NCI-H226 (cell line): ENCODE results near the gene GRIN3A.

Experiments
- DNase-seq: peaks from one replicate; pipeline ENCODE4 v3.0.0-alpha.2; 2015

The GRIN3A gene

DNA sequence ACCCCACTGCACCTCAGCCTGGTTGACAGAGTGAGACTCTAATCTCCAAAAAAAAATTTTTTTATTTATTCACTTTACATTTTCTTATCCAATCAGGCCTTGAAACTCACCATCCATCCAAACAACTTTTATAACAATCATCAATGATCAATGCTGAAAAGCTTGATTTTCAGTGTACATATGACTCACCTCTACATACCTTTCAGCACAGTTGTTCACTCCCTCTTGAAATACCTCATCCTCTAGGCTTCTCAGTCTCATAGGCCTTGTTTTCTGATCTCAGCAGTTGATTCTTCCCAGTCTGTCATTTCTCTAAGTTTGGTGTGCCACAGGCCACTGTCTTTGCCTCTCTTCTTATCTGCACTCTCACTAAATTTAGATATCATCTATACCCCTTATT lies 36.2 kb downstream of the GRIN3A start:
- DNase-seq, result no peak

DNA sequence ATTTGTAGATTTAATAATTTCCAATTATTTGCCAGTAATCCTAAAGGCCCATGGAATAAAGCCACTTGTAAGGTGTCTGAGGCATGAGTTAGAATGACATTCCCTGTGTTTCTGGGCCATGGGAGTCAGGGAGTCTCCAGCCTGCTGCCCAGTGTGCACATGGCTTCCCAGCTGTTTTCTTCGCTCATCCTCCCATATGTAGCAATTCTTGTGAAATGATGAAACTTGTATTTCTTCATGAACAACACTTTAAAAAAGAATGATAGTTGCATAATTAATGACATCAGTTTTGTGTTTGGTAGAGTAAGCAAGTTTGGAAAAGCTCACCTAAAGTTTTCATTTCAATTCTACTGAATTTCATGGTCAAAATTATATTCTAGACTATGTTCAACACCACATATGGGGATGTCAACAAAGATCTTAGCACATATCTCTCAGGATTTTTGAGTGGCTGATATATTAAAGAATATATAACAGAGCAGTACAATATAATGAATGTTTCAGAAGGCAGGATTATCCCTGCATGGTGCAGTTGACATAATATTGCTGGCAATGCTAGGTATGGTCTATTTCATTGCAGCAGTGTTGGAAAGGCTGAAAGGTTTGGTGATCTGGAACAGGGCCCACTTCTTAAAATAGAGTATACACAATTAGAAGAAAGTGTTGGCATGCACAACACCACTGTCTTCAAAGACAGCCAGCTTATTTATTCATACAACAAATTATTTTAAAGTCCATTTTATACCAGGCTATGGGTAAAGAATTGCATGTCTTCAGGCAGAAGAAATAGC lies 44.7 kb downstream of the GRIN3A start:
- no peak for DNase-seq

DNA sequence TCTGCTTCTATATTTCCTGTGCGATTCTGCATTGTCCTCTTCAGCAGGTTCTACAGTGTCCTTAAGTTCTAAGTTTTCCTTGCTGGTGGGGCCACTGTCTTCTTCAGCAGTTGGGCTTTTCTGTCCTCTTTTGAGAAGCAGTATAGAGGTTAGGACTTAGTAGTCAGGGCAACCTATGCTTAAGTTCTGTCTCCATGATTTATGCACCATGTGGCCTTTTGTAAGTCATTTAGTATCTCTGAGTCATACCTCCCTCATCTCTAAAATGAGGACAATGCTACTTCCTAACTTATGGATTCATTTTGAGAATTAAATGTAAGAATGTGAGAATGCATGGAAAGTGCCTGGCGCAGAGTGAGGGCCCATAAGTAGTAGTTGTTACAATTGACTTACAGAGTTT lies 46.8 kb downstream of the GRIN3A start:
- DNase-seq, result no peak

DNA sequence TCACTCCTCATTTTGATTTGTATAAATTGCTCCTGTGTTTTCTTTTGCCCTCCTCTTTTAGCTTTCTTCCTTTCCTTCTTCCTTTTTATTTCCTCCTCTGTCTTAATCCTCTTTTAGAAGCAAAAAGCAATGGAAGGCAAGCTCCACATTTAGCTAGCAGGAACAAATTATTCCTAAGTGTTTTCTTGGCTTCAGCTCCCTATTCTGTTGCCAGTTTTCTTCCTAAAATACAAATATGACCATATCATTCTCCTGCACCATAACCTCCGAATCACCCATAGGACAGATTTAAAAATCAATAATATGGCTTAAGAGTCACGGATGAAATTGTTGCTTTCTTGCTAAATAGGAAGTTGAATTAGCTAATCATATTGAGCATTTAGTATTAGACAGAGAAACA lies 49.4 kb downstream of the GRIN3A start:
- no peak for DNase-seq

DNA sequence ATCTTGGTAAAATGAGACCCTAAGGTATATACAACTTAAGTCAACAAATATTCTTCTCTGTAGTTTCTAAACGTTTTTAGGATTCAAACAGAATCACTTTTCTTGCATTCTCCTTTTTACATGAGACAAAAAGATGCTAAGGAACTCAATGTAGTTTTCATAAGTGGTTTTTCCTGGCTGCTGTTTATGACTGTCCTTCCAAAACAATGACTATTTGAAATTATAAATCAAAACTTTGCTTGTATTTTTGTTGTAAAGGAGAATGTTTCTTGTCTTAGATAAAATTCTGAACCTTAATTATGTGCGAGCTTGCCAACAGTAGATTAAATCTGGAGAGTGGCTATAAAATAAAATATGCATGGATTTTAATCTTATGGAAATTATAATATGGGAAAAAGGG lies 53.8 kb downstream of the GRIN3A start:
- no peak for DNase-seq

- no peak for DNase-seq
Measured at GRCh38 chr9:101683236-101683635, 55.2 kb downstream of the GRIN3A start.

DNA sequence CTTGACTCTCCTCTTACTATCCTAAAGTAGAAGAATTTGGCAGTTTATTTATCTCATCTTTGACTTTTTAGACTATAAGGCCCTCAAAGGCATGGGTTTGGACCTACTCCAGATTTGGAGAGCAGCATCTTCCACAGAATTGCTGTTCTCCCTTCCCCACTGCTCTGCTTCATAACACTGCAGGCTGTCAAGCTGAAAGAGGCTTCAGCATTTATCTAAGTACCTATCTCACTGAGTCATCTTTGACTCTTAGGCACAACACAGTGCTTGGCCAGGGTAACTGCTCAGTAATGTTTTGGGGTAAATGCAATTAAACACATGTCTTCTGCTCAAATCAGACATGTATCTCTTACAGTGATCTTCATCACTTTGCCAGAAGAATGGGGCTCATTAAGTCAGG lies 60.6 kb downstream of the GRIN3A start:
- no peak for DNase-seq

DNA sequence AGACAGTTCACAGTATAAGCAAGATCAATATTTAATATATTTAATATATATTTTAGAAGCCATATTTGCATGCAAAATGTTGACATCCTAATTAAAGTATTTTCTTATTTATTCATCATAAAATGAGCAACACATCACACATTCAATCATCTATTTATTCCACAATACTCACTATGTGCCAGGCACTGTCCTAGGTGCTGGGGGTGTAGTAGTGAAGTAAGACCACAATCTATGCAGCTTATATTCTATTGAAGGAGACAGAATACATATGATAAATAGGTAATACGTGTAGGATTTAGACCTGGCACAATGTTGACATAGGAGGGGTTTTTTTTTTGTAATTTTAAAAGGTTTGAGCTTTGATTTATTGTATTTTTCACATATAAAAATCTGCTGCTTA lies 63.1 kb downstream of the GRIN3A start:
- DNase-seq, result no peak

GRCh38 chr9:101674165-101674564 lies 64.3 kb downstream of the GRIN3A start:
- DNase-seq, result no peak

GRCh38 chr9:101673642-101674041 lies 64.8 kb downstream of the GRIN3A start:
- DNase-seq, result no peak

GRCh38 chr9:101671567-101671966 lies 66.9 kb downstream of the GRIN3A start:
- no peak for DNase-seq

GRCh38 chr9:101668421-101668820 lies 70.0 kb downstream of the GRIN3A start:
- no peak for DNase-seq

GRCh38 chr9:101664453-101664852 lies 74.0 kb downstream of the GRIN3A start:
- DNase-seq, result no peak

GRCh38 chr9:101652601-101653175 lies 85.8 kb downstream of the GRIN3A start:
- no peak for DNase-seq

DNA sequence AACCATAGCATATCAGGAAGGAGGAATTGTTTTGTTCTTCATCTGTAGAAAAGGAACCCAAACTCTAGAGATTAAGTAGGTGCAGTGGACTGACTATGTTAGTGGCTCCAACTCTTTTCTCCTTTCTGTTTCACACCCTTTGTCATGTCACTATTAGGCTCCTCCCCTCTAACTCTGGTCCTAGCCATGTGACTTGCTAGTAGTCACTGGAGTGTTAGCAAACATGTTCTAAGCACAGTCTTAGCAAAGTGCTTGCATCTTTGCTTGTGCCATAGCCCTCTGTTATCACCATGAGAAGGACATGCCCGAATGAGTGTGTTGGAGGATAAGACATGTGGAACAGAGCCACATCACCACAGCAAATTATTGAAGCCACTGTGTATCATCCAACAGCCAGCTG lies 88.3 kb downstream of the GRIN3A start:
- DNase-seq, result no peak

- DNase-seq, result no peak
Measured at GRCh38 chr9:101648493-101648892, 90.0 kb downstream of the GRIN3A start.

DNA sequence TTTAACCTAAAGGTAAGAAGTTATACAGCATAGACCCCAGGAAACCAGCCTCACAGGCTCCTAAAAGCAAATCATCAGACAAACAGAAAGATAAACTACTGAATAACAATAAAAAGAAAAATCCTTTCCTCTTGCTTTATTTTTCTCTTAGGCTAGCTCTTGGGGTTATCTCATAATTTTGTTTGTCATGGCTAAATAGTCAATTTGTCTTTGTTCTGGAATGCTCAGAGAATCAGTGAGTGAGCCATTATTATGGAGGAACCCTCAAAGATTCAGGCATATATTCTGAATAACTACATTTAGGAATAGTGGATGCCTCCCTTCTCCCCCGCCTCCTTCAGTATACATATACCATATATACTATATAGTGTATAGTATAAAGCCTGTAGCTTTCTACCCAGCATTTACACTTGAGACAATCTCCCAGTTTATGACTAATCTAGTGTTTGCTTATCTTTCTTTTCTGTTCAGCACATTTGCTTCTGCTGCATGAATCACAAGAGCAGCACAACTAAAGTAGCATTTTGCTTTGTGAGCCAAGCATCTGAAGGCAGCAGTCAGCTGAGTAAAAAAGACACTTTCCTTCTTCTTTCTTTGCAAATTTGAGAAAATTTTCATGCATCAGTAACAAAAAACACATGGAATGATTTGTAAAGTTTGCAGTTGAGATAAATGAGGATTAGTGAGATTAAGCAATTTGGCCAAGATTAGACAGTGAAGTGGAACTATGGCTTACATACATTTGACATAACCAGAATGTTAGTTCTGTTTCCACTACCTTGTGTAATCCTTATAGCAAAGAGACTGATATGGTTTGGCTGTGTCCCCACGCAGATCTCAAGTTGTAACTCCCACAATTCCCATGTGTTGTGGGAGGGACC lies 98.4 kb downstream of the GRIN3A start:
- DNase-seq, result no peak

GRCh38 chr9:101639311-101639710 lies 99.1 kb downstream of the GRIN3A start:
- DNase-seq, result no peak

GRCh38 chr9:101636247-101636646 lies 102.2 kb downstream of the GRIN3A start:
- DNase-seq, result no peak

DNA sequence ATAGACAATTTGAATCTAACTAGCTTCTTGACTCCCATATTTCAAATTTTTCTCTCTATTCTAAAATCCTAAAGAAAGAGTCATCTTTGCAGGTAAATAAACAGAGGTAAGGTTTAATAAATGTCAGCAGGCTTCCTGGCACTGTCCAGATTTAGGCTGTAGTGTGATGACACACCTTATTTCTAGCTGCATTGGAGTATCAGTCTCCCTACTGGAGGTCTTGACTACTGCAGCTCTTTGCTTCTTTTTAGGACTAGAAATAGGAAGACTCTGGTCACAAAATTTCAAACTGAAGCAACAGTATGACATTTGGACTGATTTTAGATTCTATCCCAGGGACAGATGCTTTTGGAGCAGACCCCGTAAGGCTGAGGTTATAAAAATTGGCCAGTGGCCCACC lies 103.0 kb downstream of the GRIN3A start:
- DNase-seq, result no peak

DNA sequence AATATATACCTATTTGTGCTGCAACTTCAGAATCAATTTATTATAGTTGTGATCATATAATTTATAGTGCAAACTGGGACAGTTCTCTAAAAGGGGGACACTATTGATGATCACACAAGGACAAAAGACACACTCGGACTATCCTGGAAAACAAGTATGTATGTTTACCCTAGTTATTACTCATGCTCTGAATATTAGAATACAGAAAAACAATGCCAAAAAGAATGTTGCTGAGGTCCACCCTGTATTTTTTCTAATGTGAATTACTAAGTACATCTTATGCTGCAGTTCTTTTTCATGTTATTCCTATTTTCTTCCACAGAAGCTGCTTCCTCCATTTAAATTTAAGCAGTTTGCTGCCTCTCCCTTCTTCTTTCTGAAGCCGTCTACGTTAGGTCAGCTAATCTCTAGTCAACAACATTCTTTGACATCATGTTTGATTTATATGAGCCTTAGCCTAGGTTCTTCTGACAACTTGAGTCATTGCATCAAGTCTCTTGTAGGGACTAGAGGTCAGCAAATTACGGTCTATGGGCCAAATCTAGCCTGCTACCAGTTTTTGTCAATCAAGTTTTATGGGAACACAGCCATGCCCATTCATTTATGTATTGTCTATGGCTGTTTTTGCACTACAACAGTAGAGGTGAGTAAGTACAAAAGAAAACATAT lies 103.6 kb downstream of the GRIN3A start:
- no peak for DNase-seq

DNA sequence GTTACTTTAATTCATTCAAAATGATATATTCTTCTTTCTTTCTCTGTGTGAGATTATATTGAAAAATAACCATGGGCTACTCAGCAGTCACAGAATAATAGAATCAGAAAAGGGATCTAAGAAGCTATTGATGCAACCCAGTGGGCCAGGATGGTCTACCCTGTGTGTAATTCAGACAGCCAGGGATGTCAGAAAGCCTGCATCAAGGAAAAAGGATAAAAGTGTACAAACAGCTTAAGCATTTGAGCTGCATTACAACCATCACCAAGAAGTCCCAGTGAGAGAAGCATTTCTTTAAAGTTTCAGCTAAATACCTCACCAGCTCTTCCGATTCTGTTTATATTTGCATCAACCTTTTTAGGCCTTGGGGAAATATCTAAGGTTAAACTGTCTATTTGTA lies 105.8 kb downstream of the GRIN3A start:
- no peak for DNase-seq

- no peak for DNase-seq
Measured at GRCh38 chr9:101631892-101632291, 106.6 kb downstream of the GRIN3A start.
